Measurements from ENCODE around the gene RNF181. TPM values are rescaled to one million over a fixed set of nuclear protein-coding genes. Genes with fewer than 3 reads are reported as not detected.

Gene RNF181
- polyA plus RNA-seq, 1 of the 3 experiments (the other 2 are of a cell fraction): 312 TPM

GRCh38 chr2:85584857-85585780 is 10.4 kb upstream of the RNF181 start:
- DNase-seq: peak; percentile 31
- CTCF ChIA-PET: interaction anchor here (0.7 to 1.4 kb wide), 4 partner anchors 10 to 164 kb away, joined by 3 to 5 read pairs (median 4); partner anchors contain the start of gene RNF181

GRCh38 chr2:85585781-85586105 is 9.8 kb upstream of the RNF181 start:
- CTCF ChIA-PET: interaction anchor here (0.7 to 1.3 kb wide), 3 partner anchors 10 to 52 kb away, joined by 3 to 5 read pairs (median 4); partner anchors contain the start of gene RNF181
- no peaks in the 10 kb centered on the region for H3K79me2 ChIP-seq (ENCODE audit: insufficient read depth)
- WGBS (ENCODE audit: low lambda C conversion rate): 96% methylated on average over 1 of the region's 1 CpG
- H3F3A ChIP-seq (replicated peaks; ENCODE audit: insufficient read depth): no peaks in the 10 kb centered on the region
- POLR2A ChIA-PET: no interaction called here
- no peaks in the 10 kb centered on the region for H3K36me3 ChIP-seq (replicated peaks in 1 of 2; ENCODE audit: control insufficient read depth in 1 of 2, insufficient read depth in 2 of 2, low read length in 1 of 2)
- peak overlapping the region in 1 of 2 experiments; percentile 14; a peak in 1 of 4 replicates for H3K27ac ChIP-seq (ENCODE audit: low read depth in 2 of 2, low read length in 1 of 2)
- peak overlapping the region; percentile 19; the same call in 1 of the 2 replicates for H3K4me2 ChIP-seq
- peak overlapping the region; percentile 86 for H2AFZ ChIP-seq (ENCODE audit: low read depth)
- H3K9me2 ChIP-seq: no peaks in the 10 kb centered on the region
- no peaks in the 10 kb centered on the region for H3K27me3 ChIP-seq (ENCODE audit: insufficient read depth)
- H3K4me1 ChIP-seq (ENCODE audit: control insufficient read depth in 1 of 2, insufficient read depth in 2 of 2, low read depth in 1 of 2, low read length in 1 of 2): peaks cover 10 to 11% of the 10 kb centered on the region in 2 experiments; a peak in 2 of 4 replicates
- H3K4me3 ChIP-seq (ENCODE audit: low read depth in 2 of 2, low read length in 1 of 2): no peak overlapping the region
- H3K9ac ChIP-seq: no peak overlapping the region
- DNase-seq: no peak
- TF ChIP-seq YY1 (IDR thresholded peaks at IDR 0.05; ENCODE audit: low read depth) (no peak), SMC3 (IDR thresholded peaks at IDR 0.05; ENCODE audit: low read depth, low read length) (no peak), JUND (IDR thresholded peaks at IDR 0.05) (peak; percentile 25; the same call in 1 of the 2 replicates), GATA2 (CRISPR knock-in tag; IDR thresholded peaks at IDR 0.05) (no peak), FOSL2 (IDR thresholded peaks at IDR 0.05; ENCODE audit: borderline replicate concordance, low read depth) (peak; percentile 47)
- H4K20me1 ChIP-seq (ENCODE audit: insufficient read depth): no peaks in the 10 kb centered on the region
- H3K9me3 ChIP-seq: no peaks in the 10 kb centered on the region

More at GRCh38 chr2:85584857-85585780, 10.4 kb upstream of the RNF181 start:
- Histone ChIP-seq H3K27me3 (ENCODE audit: insufficient read depth) (no peaks in the 10 kb centered on the region), H3F3A (replicated peaks; ENCODE audit: insufficient read depth) (no peaks in the 10 kb centered on the region), H4K20me1 (ENCODE audit: insufficient read depth) (no peaks in the 10 kb centered on the region), H3K9me2 (no peaks in the 10 kb centered on the region), H3K9me3 (no peaks in the 10 kb centered on the region), H3K79me2 (ENCODE audit: insufficient read depth) (no peaks in the 10 kb centered on the region), H3K27ac (ENCODE audit: low read depth in 2 of 2, low read length in 1 of 2) (peak overlapping the region in 1 of 2 experiments; percentile 14; a peak in 1 of 4 replicates), H3K36me3 (replicated peaks in 1 of 2; ENCODE audit: control insufficient read depth in 1 of 2, insufficient read depth in 2 of 2, low read length in 1 of 2) (no peaks in the 10 kb centered on the region), H3K4me3 (ENCODE audit: low read depth in 2 of 2, low read length in 1 of 2) (no peak overlapping the region), H3K9ac (no peak overlapping the region), H3K4me2 (peak overlapping the region; percentile 19; the same call in 1 of the 2 replicates), H3K4me1 (ENCODE audit: control insufficient read depth in 1 of 2, insufficient read depth in 2 of 2, low read depth in 1 of 2, low read length in 1 of 2) (peaks cover 10 to 11% of the 10 kb centered on the region in 2 experiments; a peak in 2 of 4 replicates), H2AFZ (ENCODE audit: low read depth) (peak overlapping the region; percentile 86)
- 92% methylated on average over 9 of the region's 9 CpGs for WGBS (ENCODE audit: low lambda C conversion rate)
- POLR2A ChIA-PET: interaction anchor here (0.6 kb wide), 1 partner anchor 14 kb away, joined by 3 read pairs; no protein-coding TSS in a partner anchor
- TF ChIP-seq TAF1 (IDR thresholded peaks at IDR 0.05; ENCODE audit: borderline replicate concordance, low read depth, low read length) (no peak), FOSL2 (IDR thresholded peaks at IDR 0.05; ENCODE audit: borderline replicate concordance, low read depth) (0 out of 2 replicates have a peak, but pooled peaks have one; percentile 22), GATA2 (CRISPR knock-in tag; IDR thresholded peaks at IDR 0.05) (no peak), FOXJ3 (CRISPR knock-in tag; IDR thresholded peaks at IDR 0.05) (no peak), POLR2AphosphoS5 (IDR thresholded peaks at IDR 0.05; ENCODE audit: low read depth, low read length) (no peak)

- H3K9me3 ChIP-seq: no peaks in the 10 kb centered on the region
- H3K4me1 ChIP-seq (ENCODE audit: control insufficient read depth in 1 of 2, insufficient read depth in 2 of 2, low read depth in 1 of 2, low read length in 1 of 2): peaks cover 10 to 11% of the 10 kb centered on the region in 2 experiments; a peak in 2 of 4 replicates
- H3K4me3 ChIP-seq (ENCODE audit: low read depth in 2 of 2, low read length in 1 of 2): no peak overlapping the region
- H3K36me3 ChIP-seq (replicated peaks in 1 of 2; ENCODE audit: control insufficient read depth in 1 of 2, insufficient read depth in 2 of 2, low read length in 1 of 2): no peaks in the 10 kb centered on the region
- H3K79me2 ChIP-seq (ENCODE audit: insufficient read depth): no peaks in the 10 kb centered on the region
- 79% methylated on average over 4 of the region's 4 CpGs for WGBS (ENCODE audit: low lambda C conversion rate)
- no peak overlapping the region for H2AFZ ChIP-seq (ENCODE audit: low read depth)
- H3K9me2 ChIP-seq: no peaks in the 10 kb centered on the region
- H3K27ac ChIP-seq (ENCODE audit: low read depth in 2 of 2, low read length in 1 of 2): no peak overlapping the region
- ChIA-PET POLR2A (no interaction called here), CTCF (no interaction called here)
- H3K4me2 ChIP-seq: no peak overlapping the region
- no peak overlapping the region for H3K9ac ChIP-seq
- H3K27me3 ChIP-seq (ENCODE audit: insufficient read depth): no peaks in the 10 kb centered on the region
- no peak for DNase-seq
- no peaks in the 10 kb centered on the region for H3F3A ChIP-seq (replicated peaks; ENCODE audit: insufficient read depth)
- H4K20me1 ChIP-seq (ENCODE audit: insufficient read depth): no peaks in the 10 kb centered on the region
- TF ChIP-seq, protein P1, sequence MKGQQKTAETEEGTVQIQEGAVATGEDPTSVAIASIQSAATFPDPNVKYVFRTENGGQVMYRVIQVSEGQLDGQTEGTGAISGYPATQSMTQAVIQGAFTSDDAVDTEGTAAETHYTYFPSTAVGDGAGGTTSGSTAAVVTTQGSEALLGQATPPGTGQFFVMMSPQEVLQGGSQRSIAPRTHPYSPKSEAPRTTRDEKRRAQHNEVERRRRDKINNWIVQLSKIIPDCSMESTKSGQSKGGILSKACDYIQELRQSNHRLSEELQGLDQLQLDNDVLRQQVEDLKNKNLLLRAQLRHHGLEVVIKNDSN (IDR thresholded peaks at IDR 0.05; ENCODE audit: borderline replicate concordance, low read depth): no peak
- TF ChIP-seq NRF1 (IDR thresholded peaks at IDR 0.05; ENCODE audit: low read depth, low read length) (no peak), POLR2AphosphoS5 (IDR thresholded peaks at IDR 0.05; ENCODE audit: low read depth, low read length) (no peak), REST (IDR thresholded peaks at IDR 0.05; ENCODE audit: low read depth, low read length) (no peak), CHD2 (IDR thresholded peaks at IDR 0.05; ENCODE audit: low read length, partially characterized antibody) (no peak)
- TF ChIP-seq, protein P2, sequence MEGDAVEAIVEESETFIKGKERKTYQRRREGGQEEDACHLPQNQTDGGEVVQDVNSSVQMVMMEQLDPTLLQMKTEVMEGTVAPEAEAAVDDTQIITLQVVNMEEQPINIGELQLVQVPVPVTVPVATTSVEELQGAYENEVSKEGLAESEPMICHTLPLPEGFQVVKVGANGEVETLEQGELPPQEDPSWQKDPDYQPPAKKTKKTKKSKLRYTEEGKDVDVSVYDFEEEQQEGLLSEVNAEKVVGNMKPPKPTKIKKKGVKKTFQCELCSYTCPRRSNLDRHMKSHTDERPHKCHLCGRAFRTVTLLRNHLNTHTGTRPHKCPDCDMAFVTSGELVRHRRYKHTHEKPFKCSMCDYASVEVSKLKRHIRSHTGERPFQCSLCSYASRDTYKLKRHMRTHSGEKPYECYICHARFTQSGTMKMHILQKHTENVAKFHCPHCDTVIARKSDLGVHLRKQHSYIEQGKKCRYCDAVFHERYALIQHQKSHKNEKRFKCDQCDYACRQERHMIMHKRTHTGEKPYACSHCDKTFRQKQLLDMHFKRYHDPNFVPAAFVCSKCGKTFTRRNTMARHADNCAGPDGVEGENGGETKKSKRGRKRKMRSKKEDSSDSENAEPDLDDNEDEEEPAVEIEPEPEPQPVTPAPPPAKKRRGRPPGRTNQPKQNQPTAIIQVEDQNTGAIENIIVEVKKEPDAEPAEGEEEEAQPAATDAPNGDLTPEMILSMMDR (IDR thresholded peaks at IDR 0.05): no peak
Observed at GRCh38 chr2:85588236-85588635, 7.3 kb upstream of the RNF181 start.
